GM21390 (cell line): ENCODE results near the gene RCN1.
"Not testable (repeated sequence)": the region's sequence is repeated elsewhere in the genome, so short reads cannot be mapped to it uniquely, and the experiment has no call there.

ENCODE experiments used
- ATAC-seq: cut with Tn5 transposase; IDR thresholded peaks from one replicate; pipeline ENCODE4 v1.9.1; 2021; ENCODE audit not compliant: unreplicated experiment

RCN1 gene

GRCh38 chr11:32073644-32074026 is 17.2 kb upstream of the RCN1 start:
- ATAC-seq: no peak

DNA sequence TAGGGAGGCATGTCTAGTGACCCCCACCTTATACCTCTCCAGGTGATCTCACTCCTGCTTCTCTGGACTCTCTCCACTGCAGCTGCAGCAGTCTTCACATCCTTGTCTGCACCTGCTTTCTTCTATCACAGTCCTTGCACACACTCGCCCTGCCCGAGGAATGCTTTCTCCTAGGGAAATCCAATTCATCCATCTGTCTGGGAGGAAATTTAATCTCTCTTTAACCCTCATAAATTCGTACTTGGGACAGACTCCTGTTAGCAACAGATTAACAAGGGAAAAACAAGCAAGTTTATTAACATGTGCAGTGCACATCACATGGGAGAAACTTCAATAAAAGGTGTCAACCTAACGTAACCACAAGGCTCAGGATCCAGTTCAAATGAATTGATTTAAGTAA is 11.3 kb upstream of the RCN1 start:
- no peak for ATAC-seq

GRCh38 chr11:32080361-32080980 is 10.4 kb upstream of the RCN1 start:
- no peak for ATAC-seq

DNA sequence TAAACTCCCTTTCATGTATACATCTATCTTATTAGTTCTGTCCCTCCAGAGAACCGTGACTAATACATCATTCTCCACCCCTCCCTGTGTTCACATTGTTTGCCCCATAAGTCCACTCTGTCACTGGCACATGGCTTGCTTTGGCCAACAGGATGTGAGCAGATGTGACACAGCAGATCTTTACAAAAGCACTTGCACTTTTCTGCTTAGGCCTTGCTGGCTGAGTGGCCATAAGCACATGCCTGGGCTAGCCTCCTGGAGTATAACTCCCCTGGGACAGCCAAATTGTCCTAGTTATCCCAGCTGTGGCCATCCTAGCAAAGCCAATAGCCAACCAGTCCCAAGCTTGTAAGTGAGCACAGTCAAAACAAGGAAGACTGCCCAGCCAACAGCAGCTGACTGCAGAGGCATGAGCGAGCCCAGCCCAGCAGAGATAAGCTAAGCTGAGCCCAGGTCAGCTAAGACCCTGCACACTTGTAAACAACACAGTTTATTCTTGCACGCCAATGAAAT is 9.7 kb upstream of the RCN1 start:
- ATAC-seq: no peak

DNA sequence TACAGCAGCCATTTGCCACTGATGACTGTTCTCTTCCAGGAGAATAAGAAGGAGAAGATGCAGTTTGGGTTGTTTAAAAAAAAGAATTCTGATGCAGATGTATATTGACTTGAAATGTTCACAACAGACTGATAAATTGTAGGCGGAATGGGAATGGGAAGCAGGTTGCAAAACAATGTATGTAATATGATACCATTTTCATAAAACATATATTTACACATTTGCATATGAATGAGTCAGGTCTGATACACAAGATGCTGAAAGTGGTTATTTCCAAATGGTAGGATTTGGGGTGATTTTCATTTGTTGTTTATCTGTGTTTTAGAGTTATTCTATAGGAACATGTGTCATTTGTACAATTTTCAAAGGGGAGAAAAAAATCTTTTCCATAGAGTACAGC is 9.0 kb upstream of the RCN1 start:
- no peak for ATAC-seq

DNA sequence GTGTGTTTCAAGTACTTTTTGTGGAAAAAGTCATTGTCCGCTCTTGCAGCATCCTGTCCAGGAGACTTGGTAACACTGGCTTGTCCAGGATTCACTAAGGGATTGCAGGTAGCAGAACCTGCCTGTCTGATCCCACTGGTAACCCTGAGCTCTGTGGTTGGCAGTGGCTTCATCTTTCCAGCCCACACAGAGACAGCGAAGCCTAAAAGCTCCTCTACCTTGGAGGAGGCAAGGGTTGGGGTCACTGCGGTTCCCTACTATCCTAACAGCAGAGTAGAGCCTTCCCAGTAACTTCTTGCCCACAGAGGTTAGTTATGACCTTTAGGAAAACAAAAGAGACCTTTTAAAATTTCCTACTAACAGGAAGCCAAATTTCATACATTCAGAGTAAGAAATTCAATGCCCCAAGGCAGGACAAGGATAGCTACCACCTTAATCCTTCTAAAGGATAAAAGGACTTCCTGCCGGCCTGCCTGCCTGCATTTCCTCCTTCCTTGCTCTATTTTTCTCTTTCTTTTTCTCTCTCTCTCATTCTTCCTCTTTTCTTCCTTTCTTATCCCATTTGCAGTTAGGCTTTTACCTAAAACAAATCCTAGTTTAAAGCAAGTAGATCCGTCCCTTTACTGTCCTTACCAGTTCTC is 8.4 kb upstream of the RCN1 start:
- ATAC-seq: no peak

DNA sequence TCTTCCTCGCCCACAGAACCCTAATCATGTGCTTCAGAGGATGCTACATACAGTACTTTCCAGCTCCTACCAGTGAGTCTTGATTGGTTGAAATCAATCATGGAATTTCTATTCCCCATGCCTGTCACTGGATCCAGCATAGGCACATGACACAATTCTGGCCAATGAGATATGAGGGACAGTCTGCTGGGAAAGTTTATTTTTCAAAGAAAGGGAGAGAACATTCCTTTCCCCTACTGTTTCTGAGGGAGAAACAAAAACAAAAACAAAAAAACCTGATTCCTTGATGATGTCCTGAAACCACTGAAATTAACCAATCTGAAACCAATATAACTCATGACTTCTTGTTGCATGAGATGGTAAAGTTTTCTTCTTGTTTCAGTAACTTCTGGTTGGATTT is 3.3 kb upstream of the RCN1 start:
- ATAC-seq: no peak

DNA sequence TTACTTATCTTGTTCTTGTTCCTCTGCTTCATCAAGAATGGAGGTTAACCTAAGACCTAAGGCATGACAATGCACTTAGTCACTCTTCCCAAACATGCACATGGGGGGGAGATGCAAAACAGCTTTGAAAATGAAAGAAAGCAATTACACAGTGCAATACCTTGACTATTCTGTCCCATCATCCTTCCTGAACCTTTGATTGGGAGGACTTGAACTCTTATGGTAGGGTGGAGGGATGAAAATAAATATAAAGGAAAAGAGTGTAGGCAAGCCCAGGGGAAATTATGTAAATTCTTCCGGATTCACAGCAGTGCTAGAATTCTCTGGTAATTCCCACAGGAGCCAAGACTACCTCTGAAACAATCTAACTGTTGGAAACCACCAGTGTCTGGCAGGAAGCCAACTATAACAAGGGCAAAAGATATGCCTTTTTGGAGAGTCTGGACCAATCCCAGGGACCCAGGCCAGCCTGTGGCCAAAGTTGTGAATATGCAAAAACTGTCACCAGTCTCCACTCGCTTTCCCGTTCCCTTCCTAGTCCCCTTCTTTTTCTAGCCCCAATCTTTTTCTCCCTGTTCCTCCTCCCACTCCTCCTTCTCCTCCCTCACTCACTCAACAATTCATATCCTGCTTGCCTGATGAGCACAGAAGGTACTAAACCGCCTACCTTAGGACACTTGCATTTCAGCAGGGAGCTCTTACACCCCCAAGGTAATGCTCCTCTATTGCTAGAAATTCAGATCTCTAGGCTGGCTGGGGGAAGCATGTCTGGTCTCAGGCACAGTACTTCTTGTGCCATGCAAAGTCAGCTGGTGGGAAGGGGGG is 2.5 kb upstream of the RCN1 start:
- peak; percentile 27 for ATAC-seq

DNA sequence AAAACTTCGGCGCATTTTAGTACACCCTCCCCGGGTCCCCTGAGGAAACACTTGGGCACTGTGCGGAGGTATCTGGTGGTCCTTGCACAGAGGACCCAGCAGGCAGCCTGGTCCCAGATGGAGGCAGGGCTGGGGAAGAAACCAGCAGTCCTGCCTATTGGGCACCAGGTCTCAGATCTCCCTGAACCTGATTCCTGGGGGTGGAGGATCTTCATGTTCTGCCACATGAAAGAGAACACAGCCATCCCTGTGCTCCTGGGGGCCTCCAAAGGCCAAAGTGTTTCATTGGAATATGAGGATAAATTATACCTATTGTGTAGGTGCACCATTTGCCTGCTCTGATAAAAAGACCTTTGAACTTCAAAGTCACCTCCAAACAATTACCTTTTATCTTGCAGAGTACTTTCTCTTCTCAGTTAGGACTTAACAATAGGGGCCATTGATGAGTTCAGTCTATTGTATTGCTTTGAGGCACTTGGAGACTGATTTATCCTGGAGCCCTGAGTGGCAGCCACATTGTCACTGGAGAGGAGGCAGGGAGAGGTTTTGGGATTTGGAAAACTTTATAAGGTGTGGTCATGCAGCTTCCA is 1.8 kb downstream of the RCN1 start:
- no peak for ATAC-seq

DNA sequence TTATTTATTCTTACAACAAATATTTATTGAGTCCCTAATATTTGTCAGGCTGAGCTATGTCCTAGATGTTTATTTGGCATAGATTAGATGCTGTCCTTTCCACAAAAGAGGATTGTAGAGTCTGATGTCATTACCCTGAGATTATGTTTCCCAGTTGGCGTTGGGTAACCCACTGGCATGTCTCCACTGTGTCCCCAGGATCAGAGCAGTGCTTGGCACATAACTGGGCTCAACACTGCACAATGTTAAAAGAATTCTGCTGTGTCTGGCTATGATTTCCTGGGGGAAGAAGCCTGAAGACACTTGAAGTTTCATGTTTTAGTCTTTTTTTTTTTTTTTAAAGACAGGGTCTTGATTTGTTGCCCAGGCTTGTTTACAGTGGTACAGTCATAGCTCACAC is 4.0 kb downstream of the RCN1 start:
- no peak for ATAC-seq

DNA sequence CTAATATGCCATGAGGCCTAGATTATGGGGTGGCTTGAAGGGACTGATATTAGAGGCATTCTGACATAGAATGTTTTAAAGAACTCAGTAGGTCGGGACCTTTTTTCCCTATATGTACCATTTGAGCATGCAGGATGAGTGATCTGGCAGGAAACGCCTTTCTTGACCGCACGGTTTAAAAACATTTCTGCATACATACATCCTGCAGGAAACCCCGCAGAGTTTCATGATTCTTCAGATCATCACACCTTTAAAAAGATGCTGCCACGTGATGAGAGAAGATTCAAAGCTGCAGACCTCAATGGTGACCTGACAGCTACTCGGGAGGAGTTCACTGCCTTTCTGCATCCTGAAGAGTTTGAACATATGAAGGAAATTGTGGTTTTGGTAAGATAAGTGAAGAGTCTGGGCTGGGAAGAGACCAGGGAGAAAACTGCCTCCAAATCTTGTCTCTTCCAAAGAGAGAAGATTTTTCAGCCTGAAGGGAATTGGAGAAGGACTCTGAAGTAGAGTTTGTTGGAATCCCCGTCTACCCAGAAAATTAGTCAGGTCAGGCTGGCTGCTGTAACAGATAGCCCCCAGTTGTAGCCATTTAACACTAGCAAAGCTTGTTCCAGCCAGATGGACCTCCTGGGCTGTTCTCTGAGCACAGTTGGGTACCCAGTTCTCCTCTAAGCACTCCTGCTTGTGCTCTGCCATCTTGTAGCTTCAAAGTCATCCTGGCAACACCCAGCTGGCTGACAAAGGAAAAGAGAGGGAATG is 7.4 kb downstream of the RCN1 start:
- ATAC-seq: no peak

DNA sequence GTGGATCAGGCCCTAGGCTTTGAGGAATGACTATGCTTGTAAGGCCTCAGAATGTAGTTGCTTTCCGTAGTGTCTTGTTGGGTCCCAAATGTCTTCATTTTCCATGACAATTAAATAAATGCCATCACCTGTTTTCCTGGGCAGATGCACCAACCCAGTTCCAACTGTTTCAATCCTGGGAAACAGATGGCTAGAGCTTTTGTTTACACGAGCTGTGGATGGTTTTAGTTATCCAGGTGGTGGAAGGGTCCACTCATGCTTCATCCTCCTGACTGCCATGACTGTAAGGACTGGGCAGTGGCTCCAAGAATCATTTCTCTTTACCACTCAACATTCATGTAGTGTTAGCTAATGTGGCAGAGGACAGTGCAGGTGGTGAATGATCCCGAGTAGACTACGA is 8.6 kb downstream of the RCN1 start:
- ATAC-seq: no peak

- ATAC-seq: no peak
Observed at GRCh38 chr11:32100495-32100894, 9.6 kb downstream of the RCN1 start.

DNA sequence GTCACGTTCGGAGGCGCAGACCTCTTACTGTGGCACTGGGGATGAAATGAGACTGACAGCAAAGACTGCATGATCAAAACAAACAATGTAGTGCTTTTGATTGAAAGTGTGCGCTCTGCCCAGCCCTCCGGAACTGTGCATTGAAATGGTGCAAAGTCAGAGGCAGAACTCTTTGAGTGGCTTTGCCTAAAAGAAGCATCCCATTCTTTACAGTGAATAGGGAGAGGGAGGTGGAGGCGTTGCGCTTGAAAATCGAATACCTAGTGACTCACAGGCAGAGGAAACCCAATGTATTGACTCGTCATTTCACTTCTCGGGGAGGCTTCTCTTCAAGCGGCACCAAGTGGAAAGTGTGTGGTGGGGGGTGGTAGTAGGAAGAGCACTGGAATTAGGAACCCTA is 10.9 kb downstream of the RCN1 start:
- no peak for ATAC-seq

- ATAC-seq: not testable (repeated sequence)
Observed at GRCh38 chr11:32103121-32103719, 12.3 kb downstream of the RCN1 start.

DNA sequence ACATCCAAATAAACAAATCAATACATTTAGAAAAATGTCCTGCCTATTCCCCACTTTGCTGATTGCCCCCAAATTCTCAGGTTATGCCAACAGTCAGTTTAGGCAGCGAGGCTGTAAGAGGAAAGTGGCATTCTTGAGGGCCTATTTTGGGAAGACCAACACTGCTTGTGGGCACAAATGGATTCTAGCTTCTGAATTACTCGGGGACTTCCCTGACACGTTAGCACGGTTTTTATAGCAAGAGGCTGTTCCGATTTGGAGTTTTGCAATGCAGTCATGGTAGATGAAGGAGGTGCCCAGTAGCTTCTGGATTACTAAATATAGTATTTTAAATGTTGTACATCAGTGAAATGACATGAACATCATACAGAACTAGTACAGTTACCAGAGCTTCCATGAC is 13.1 kb downstream of the RCN1 start:
- ATAC-seq: no peak

DNA sequence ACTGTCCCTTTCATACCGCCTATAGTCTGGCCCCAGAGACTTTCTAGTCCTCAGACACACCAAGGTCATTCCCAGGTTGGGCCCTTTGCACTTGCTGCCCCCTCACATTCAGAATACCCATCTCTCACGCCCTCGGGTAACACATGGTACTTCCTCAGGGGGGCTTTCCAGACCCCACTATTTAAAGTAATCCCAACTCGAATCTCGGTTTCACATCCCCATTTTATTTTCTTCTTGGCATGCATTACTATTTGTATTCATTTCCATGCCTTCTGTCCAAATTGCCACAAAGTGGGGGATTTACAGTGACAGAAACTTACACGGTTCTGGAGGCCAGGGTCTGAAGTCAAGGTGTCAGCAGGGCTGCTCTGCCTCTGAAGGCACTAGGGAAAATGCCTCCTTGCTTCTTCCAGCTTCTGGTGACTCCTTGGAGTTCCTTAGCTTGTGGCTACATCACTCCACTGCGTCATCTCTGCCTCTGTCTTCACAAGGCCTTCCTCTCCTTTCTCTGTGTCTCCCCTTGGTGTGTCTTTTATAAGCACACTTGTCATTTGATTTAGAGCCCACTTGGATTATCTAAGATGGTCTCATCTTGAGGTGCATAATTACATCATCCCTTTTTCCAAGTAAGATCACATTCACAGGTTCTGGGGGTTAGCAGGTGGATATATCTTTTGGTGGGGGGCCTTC is 15.1 kb downstream of the RCN1 start:
- peak; percentile 66 for ATAC-seq

DNA sequence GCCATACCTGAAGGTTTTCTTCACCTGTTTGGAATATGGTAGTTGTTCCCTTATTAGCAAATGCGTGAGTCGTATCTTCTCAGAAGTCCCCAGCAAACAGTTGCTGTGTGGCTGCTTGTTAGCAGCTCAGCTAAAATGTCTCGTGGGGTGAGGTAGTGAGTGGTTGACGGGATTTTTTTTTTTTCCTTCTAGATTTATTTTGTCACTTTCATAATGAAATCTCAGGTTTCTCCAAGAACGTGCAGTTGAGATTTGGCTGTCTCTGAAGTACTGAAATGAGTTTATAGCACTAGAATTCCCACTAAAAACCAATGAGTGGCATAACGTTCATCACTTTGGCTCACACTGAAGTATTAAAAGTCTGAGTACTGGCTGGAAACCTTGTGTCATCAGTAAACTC is 16.8 kb downstream of the RCN1 start:
- no peak for ATAC-seq

GRCh38 chr11:32108576-32108975 is 17.7 kb downstream of the RCN1 start:
- ATAC-seq: no peak

GRCh38 chr11:32109138-32109537 is 18.3 kb downstream of the RCN1 start:
- no peak for ATAC-seq
